Common myeloid progenitor, CD34-positive (primary cell): ENCODE measurements around the gene KREMEN1.

ENCODE experiments used
- CTCF ChIA-PET: fragments of 350-600 bp; sonication (Branson Sonifier 250); formaldehyde crosslinking; loops from one replicate; lab custom pipeline; 2021; ENCODE audit warnings: antibody characterized with exemption; lab: Charles Lee
- POLR2A ChIA-PET: fragments of 350-600 bp; sonication (Branson Sonifier 250); formaldehyde crosslinking; loops from one replicate; lab custom pipeline; 2021; ENCODE audit warnings: antibody characterized with exemption; lab: Charles Lee
- DNase-seq, 3 donors: peaks; one replicate each; pipeline versions ENCODE4 v3.0.0 to v3.0.0-alpha.2; 2013
- H3K27ac ChIP-seq, 2 experiments: 1 replicate in 1 of 2; 2 replicates in 1 of 2; pipeline ENCODE4 v1.7.0; 2013; ENCODE audit warnings: inconsistent platforms in 2 of 2, low read length in 2 of 2, mild to moderate bottlenecking in 2 of 2, low read depth in 1 of 2, moderate library complexity in 1 of 2; ENCODE audit not compliant: severe bottlenecking in 2 of 2, insufficient read depth in 1 of 2, poor library complexity in 1 of 2
- H3K27me3 ChIP-seq, 5 experiments: replicated peaks in 2 of 5; 1 replicate in 3 of 5; 2 replicates in 2 of 5; pipeline versions ENCODE4 v1.6.1 to v1.7.0; 2013; ENCODE audit warnings: low read length in 4 of 5, mild to moderate bottlenecking in 2 of 5, moderate library complexity in 2 of 5, inconsistent platforms in 1 of 5; ENCODE audit not compliant: insufficient read depth in 5 of 5, control insufficient read depth in 4 of 5
- H3K36me3 ChIP-seq, 4 experiments: 1 replicate in 2 of 4; 2 replicates in 2 of 4; pipeline versions ENCODE4 v1.6.1 to v1.7.0; 2013; ENCODE audit warnings: low read length in 3 of 4, control low read depth in 1 of 4, mild to moderate bottlenecking in 1 of 4; ENCODE audit not compliant: control insufficient read depth in 4 of 4, insufficient read depth in 4 of 4
- H3K4me1 ChIP-seq, 4 experiments: 1 replicate in 3 of 4; 2 replicates in 1 of 4; pipeline versions ENCODE4 v1.6.1 to v1.7.1; 2013; ENCODE audit warnings: low read length in 3 of 4, mild to moderate bottlenecking in 3 of 4, control low read depth in 1 of 4, inconsistent platforms in 1 of 4, moderate library complexity in 1 of 4; ENCODE audit not compliant: control insufficient read depth in 4 of 4, insufficient read depth in 4 of 4; ENCODE audit errors: control extremely low read depth in 1 of 4
- H3K4me3 ChIP-seq, 7 experiments: 1 replicate in 4 of 7; 2 replicates in 3 of 7; pipeline versions ENCODE4 v1.5.1 to v1.7.0; 2013; ENCODE audit warnings: mild to moderate bottlenecking in 7 of 7, low read length in 6 of 7, moderate library complexity in 6 of 7, inconsistent platforms in 2 of 7, low read depth in 2 of 7, control low read depth in 1 of 7; ENCODE audit not compliant: insufficient read depth in 4 of 7, control insufficient read depth in 1 of 7; ENCODE audit errors: extremely low read depth in 1 of 7
- H3K9me3 ChIP-seq, 5 experiments: 1 replicate in 4 of 5; 2 replicates in 1 of 5; pipeline versions ENCODE4 v1.6.1 to v1.7.1; 2013; ENCODE audit warnings: low read length in 4 of 5, mild to moderate bottlenecking in 2 of 5, inconsistent platforms in 1 of 5, low read depth in 1 of 5, moderate library complexity in 1 of 5; ENCODE audit not compliant: control insufficient read depth in 4 of 5, insufficient read depth in 2 of 5; ENCODE audit errors: control extremely low read depth in 1 of 5
- WGBS: methylation state at CpG from one replicate; pipeline ENCODE4 v1.1.5; 2013; ENCODE audit not compliant: insufficient coverage; 5-methylcytosine and 5-hydroxymethylcytosine counted together

Gene KREMEN1

GRCh38 chr22:29128891-29129807 lies 56.3 kb downstream of the KREMEN1 start:
- Histone ChIP-seq H3K27ac (no peak overlapping the region), H3K36me3 (no peaks in the 10 kb centered on the region), H3K4me1 (peaks cover 0 to 3% (median 0%) of the 10 kb centered on the region in 4 experiments), H3K27me3 (no peaks in the 10 kb centered on the region), H3K9me3 (peaks cover 0 to 6% (median 0%) of the 10 kb centered on the region in 5 experiments), H3K4me3 (no peak overlapping the region)
- peak in 2 of 3 donors; percentile 49 to 63 for DNase-seq
- CTCF ChIA-PET: no interaction called here
- 88% methylated on average over 9 of the region's 13 CpGs for WGBS
- POLR2A ChIA-PET: no interaction called here

GRCh38 chr22:29129808-29130140 lies 56.9 kb downstream of the KREMEN1 start:
- ChIA-PET CTCF (no interaction called here), POLR2A (no interaction called here)
- Histone ChIP-seq H3K4me1 (peaks cover 0 to 3% (median 0%) of the 10 kb centered on the region in 4 experiments), H3K4me3 (no peak overlapping the region), H3K27ac (no peak overlapping the region), H3K9me3 (peaks cover 0 to 6% (median 0%) of the 10 kb centered on the region in 5 experiments), H3K36me3 (no peaks in the 10 kb centered on the region), H3K27me3 (no peaks in the 10 kb centered on the region)
- no CpG with 5 or more reads among the region's 2 CpGs for WGBS
- no peak for DNase-seq

GRCh38 chr22:29130476-29130875 lies 57.6 kb downstream of the KREMEN1 start:
- Histone ChIP-seq H3K36me3 (no peaks in the 10 kb centered on the region), H3K4me3 (no peak overlapping the region), H3K27me3 (no peaks in the 10 kb centered on the region), H3K4me1 (peaks cover 0 to 6% (median 4%) of the 10 kb centered on the region in 4 experiments), H3K9me3 (peaks cover 0 to 6% (median 0%) of the 10 kb centered on the region in 5 experiments), H3K27ac (no peak overlapping the region)
- ChIA-PET CTCF (no interaction called here), POLR2A (no interaction called here)
- no peak for DNase-seq
- WGBS: 96% methylated on average over 3 of the region's 4 CpGs

- ChIA-PET CTCF (interaction anchor here (1.9 kb wide), 1 partner anchor 9 kb away, joined by 7 read pairs; no protein-coding TSS in a partner anchor), POLR2A (no interaction called here)
- no peak overlapping the region for H3K4me3 ChIP-seq
- H3K27ac ChIP-seq: no peak overlapping the region
- H3K9me3 ChIP-seq: peaks cover 0 to 6% (median 0%) of the 10 kb centered on the region in 5 experiments
- peaks cover 0 to 7% (median 4%) of the 10 kb centered on the region in 4 experiments for H3K4me1 ChIP-seq
- H3K36me3 ChIP-seq: no peaks in the 10 kb centered on the region
- no peaks in the 10 kb centered on the region for H3K27me3 ChIP-seq
- no peak for DNase-seq
- WGBS: no CpG with 5 or more reads among the region's 2 CpGs
Measured at GRCh38 chr22:29133603-29134133, 60.8 kb downstream of the KREMEN1 start.

- 100% methylated on average over 3 of the region's 4 CpGs for WGBS
Measured at GRCh38 chr22:29134448-29134847, 61.6 kb downstream of the KREMEN1 start.

GRCh38 chr22:29136782-29137700 lies 64.2 kb downstream of the KREMEN1 start:
- CTCF ChIA-PET: no interaction called here
- Histone ChIP-seq H3K27ac (no peak overlapping the region), H3K9me3 (peaks cover 0 to 6% (median 0%) of the 10 kb centered on the region in 5 experiments), H3K36me3 (no peaks in the 10 kb centered on the region), H3K27me3 (no peaks in the 10 kb centered on the region), H3K4me1 (peaks cover 0 to 25% (median 11%) of the 10 kb centered on the region in 4 experiments), H3K4me3 (no peak overlapping the region)
- no peak for DNase-seq
- WGBS: 97% methylated on average over 28 of the region's 31 CpGs
- POLR2A ChIA-PET: no interaction called here

More at GRCh38 chr22:29134448-29134847, 61.6 kb downstream of the KREMEN1 start:
- no peaks in the 10 kb centered on the region for H3K27me3 ChIP-seq
- ChIA-PET CTCF (no interaction called here), POLR2A (no interaction called here)
- no peak overlapping the region for H3K27ac ChIP-seq
- H3K36me3 ChIP-seq: no peaks in the 10 kb centered on the region
- no peak overlapping the region for H3K4me3 ChIP-seq
- peaks cover 0 to 6% (median 0%) of the 10 kb centered on the region in 5 experiments for H3K9me3 ChIP-seq
- DNase-seq: no peak
- H3K4me1 ChIP-seq: peaks cover 0 to 7% (median 4%) of the 10 kb centered on the region in 4 experiments
